CD4-positive, alpha-beta T cell treated with Interleukin-15 for 1 hour (primary cell): ENCODE results near the gene FNBP1.
"Not testable (repeated sequence)": the region's sequence is repeated elsewhere in the genome, so short reads cannot be mapped to it uniquely, and the experiment has no call there.

Experiments
- DNase-seq: peaks from one replicate; pipeline ENCODE4 v3.0.0-alpha.2; 2020

Gene FNBP1

DNA sequence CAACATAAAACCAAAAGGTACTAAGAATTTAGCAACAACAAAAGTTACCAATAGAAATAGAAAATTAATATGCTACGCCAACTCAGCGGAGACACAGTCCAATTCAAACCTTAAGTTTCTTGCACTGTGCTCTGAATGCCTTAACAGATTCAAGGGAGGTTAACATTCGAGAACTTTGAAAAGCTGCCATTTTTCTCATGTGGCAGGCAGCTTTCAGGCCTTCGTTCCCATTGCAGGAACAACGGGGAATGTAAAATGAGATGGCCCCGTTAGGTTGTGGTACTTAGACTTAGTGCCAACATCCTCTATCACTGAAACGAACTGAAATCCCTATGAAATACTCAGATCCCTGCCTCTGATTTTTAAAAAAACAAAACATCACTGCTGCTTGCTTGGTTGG is 22.4 kb downstream of the FNBP1 start:
- no peak for DNase-seq

DNA sequence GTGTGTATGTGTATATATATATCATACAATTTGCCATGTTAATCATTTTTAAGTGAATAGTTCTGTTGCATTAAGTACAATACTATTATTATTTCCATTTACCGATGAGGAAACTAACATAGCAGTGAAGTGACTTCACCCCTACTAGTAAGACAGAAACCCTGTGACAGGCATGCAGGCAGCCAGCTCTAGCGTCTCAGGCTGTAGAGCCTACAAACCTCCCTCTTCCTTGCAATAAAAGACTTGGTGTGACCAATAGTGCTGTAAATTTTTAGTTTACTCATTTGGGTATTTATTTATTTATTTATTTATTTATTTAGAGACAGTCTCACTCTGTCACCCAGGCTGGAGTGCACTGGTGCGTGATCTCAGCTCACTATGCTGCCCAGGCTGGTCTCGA is 24.7 kb downstream of the FNBP1 start:
- DNase-seq, result no peak

GRCh38 chr9:130017510-130017909 is 25.5 kb downstream of the FNBP1 start:
- DNase-seq, result not testable (repeated sequence)

GRCh38 chr9:130017076-130017475 is 25.9 kb downstream of the FNBP1 start:
- DNase-seq, result no peak

DNA sequence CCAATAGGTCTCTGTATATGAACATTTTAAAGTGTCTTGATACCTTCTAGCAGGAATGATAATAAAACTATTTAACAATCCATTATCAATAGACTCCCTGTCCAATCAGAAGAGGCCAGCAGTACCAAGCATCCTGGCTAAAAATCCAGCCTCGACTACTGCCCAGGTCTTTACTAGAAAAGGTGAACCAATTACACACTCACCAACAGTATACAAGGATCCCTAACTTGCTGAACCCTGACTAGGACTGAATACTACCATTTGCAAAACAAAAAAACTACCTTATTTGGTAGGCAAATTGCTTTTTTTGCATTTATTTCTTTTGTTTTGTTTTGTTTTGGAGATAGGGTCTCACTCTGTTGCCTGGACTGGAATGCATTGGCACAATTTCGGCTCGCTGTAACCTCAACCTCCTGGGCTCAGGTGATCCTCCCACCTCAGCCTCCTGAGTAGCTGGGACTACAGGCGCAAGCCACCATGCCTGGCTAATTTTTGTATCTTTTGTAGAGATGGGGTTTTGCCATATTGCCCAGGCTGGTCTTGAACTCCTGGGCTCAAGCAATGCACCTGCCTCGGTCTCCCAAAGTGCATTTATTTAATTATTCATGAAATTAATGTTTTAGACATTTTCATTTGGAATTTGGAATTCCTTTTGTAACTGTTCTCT is 27.5 kb downstream of the FNBP1 start:
- DNase-seq, result no peak

- no peak for DNase-seq
Measured at GRCh38 chr9:130013326-130013725, 29.7 kb downstream of the FNBP1 start.

GRCh38 chr9:130010151-130010988 is 32.6 kb downstream of the FNBP1 start:
- DNase-seq, result peak; percentile 68

DNA sequence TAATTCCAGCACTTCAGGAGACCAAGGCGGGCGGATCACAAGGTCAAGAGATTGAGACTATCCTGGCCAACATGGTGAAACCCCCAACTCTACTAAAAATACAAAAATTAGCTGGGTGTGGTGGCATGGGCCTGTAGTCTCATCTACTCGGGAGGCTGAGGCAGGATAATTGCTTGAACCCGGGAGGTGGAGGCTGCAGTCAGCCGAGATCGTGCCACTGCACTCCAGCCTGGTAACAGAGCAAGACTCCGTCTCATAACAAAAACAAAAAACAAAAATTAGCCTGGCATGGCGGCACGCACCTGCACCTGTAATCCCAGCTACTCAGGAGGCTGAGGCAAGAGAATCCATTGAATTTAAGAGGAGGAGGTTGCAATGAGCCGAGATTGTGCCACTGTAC is 33.4 kb downstream of the FNBP1 start:
- not testable (repeated sequence) for DNase-seq

DNA sequence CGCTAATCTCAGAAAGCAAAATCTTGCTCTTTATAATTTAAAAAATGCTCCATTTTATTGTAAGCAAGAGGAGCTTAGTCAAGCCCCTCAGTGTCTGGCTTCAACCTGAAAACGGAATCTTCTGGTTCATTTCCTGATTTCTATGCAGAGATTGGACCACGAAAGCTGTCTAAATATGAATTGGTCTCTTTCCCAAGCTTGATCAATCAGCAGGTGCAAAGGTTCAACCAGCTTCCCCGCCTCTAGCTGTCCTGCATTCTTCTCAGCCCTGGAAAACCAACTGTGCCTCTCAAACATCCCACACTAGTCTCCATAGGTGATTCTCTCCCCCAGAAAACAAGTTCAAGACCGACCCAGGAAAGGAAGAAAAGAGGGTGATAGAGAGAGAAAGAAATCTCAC is 34.5 kb downstream of the FNBP1 start:
- DNase-seq, result no peak

- DNase-seq, result not testable (repeated sequence)
Measured at GRCh38 chr9:130006952-130007351, 36.0 kb downstream of the FNBP1 start.

DNA sequence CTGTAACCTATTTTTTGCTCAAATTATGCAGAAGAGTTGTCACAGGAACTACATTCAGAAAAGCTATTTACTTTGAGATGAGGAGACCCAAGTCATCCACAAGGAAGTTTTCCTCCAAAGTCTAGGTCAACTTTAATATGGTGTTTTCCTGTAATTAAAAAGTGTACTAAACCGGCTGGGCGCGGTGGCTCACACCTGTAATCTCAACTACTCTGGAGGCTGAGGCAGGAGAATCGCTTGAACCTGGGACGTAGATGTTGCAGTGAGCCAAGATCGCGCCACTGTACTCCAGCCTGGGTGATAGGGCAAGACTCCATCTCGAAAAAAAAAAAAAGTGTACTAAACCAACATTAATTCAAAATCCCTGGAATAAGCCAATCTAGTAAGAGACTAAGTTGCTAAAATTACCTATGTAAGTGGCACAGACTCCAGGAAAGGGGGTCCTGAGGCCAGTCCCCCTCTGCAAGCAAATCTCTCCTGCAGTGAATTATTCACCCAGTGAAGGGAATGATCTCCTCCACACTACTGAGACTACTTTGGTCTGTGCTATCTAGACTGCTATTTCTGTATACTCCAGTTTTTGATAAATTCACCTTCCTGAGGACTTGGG is 38.9 kb downstream of the FNBP1 start:
- DNase-seq, result no peak

DNA sequence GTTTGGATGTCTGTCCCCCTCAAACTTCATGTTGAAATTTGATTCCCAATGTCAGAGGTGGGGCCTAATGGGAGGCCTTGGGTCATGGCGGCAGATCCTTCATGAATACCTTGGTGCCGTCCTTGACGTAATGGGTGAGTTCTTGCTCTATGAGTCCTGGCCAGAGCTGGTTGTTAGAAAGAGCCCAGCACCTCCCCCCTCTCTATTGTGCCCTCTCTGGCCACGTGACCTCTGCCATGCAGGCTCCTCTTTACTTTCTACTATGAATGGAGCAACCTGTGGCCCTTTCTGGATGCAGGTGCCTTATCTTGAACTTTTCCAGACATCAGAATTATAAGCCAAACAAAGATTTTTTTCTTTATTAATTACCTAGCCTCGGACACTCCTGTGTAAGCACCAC is 40.7 kb downstream of the FNBP1 start:
- no peak for DNase-seq

- DNase-seq, result no peak
Measured at GRCh38 chr9:130001190-130001589, 41.8 kb downstream of the FNBP1 start.

DNA sequence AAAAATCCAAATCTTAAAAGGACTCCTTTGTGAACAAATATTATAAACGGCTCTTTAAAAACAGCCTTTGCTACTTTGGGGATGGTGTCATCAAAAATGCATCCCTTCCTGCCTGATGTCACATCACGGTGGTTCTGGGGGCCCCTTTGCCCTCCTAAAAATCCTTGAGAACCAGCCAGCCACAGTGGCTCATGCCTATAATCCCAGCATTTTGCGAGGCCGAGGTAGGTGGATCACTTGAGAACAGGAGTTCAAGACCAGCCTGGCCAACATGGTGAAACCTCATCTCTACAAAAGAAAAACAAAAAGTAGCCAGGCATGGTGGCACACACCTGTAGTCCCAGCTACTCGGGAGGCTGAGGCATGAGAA is 43.9 kb downstream of the FNBP1 start:
- DNase-seq, result no peak

DNA sequence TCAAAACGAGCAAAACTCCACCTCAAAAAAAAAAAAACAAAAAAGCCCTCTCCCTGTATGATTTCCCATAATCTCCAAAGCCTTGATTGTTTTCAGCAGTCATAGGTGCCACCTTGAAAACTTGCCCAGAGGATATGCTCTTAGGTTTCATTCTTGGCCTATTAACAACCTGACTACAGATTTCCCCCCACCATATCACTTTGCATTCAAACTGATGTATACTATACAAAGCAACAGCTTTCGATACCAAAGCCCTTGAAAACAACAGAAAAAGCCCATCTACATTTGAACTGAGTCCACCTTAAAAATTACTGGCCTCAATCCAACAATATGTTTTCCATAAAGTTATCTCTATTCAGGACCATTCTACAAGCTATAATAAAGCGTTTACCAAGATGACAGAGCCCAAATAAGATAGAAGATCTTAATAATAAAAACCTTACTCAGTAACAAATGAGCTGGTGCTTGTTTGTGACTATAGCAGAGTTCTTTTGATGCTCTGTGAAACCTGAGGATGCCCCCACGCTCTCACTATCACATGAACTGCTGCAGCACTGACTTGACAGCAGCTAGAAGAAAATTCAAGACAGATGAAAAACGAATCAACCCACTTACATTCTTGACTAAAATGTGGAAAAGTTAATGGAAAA is 44.4 kb downstream of the FNBP1 start:
- DNase-seq, result no peak

GRCh38 chr9:129997706-129998105 is 45.3 kb downstream of the FNBP1 start:
- DNase-seq, result not testable (repeated sequence)

- DNase-seq, result no peak
Measured at GRCh38 chr9:129996161-129996830, 46.7 kb downstream of the FNBP1 start.

GRCh38 chr9:129995409-129996160 is 47.4 kb downstream of the FNBP1 start:
- DNase-seq, result peak; percentile 32

GRCh38 chr9:129994882-129995281 is 48.1 kb downstream of the FNBP1 start:
- no peak for DNase-seq

DNA sequence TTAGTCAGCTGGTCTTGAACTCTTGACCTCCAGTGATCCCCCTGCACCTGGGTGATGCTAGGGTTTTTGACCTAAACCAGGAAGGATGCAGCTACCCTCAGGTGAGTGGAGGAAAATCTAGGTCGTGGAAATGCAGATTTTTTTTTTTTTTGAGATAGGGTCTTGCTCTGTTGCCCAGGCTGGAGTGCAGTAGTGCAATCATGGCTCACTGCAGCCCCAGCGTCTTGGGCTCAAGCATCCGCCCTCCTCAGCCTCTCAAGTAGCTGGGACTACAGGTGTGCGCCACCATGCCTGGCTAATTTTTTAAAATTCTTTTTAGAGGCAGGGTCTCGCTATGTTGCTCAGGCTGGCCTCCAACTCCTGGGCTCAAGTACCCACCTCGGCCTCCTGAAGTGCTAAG is 51.9 kb downstream of the FNBP1 start:
- not testable (repeated sequence) for DNase-seq

DNA sequence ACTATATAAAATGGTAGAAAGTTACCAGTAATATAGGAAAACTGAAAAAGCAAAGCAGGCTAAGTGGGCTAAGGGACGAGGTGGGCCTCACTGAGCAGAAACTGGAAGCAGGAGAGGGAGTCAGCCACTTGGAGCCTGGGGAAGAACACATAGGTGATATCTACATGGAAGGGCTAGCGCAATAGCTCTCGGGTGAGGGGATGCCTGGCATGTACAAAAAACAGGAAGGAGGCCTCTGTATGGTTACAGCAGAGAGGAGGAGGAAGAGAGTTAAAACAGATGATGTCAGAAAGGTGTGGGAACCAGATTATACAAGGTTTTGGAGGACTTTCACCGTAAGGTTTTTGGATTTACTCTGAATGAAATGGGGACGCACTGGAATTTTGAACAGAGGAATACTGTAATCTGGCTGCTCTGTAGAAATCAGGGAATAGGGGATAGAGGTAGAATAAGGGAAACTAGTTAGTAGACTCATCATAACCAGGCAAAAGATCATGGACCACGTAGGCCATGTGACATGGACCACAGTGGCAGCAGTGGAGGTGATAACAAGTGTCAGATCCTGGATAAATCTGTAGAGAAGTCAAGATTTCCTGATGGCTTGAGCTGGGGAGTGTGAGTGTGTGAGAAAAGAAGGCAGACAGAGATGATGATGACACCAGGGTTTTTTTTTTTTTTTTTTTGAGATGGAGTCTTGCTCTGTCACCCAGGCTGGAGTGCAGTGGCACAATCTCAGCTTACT is 52.5 kb downstream of the FNBP1 start:
- DNase-seq, result peak; percentile 44
